ENCODE measurements around the gene PLCG2.

DNA sequence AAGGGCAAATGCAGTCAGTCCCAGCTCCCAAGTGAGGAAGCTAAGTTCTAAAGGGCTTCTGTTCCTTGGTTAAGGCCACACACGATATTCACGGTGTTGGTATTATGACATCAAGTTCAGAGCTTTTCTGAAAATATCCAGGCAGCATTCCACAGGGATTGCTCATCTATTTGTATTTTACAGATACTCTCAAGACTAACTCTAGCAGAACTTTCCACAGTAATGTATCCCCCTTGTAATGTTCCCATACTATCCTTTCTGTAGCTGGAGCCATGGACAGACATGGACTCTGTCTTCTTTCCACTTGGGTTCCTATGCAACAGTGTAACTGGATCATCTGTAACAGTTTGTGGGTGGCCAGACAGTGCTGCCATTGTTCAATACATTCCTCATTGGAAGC lies 218.6 kb downstream of the PLCG2 start:
- TF ChIP-seq, protein P1, sequence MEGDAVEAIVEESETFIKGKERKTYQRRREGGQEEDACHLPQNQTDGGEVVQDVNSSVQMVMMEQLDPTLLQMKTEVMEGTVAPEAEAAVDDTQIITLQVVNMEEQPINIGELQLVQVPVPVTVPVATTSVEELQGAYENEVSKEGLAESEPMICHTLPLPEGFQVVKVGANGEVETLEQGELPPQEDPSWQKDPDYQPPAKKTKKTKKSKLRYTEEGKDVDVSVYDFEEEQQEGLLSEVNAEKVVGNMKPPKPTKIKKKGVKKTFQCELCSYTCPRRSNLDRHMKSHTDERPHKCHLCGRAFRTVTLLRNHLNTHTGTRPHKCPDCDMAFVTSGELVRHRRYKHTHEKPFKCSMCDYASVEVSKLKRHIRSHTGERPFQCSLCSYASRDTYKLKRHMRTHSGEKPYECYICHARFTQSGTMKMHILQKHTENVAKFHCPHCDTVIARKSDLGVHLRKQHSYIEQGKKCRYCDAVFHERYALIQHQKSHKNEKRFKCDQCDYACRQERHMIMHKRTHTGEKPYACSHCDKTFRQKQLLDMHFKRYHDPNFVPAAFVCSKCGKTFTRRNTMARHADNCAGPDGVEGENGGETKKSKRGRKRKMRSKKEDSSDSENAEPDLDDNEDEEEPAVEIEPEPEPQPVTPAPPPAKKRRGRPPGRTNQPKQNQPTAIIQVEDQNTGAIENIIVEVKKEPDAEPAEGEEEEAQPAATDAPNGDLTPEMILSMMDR (IDR thresholded peaks at IDR 0.05; ENCODE audit: low read depth, low read length) = no peak
- TF ChIP-seq EZH2phosphoT487 (IDR thresholded peaks at IDR 0.05; ENCODE audit: low read depth) = no peak

All from OCI-LY3 (cell line).